HUES6 (cell line): ENCODE data around the gene GKN1.

Experiments
- H3K27ac ChIP-seq: 2 replicates; pipeline ENCODE4 v1.7.0; 2013; ENCODE audit warnings: low read depth, mild to moderate bottlenecking, low read length, inconsistent platforms
- H3K27me3 ChIP-seq: 2 replicates; pipeline ENCODE4 v1.6.1; 2013; ENCODE audit warnings: low read length; ENCODE audit not compliant: control insufficient read depth, insufficient read depth
- H3K36me3 ChIP-seq: 2 replicates; pipeline ENCODE4 v1.6.1; 2013; ENCODE audit warnings: low read length; ENCODE audit not compliant: control insufficient read depth, insufficient read depth
- H3K4me1 ChIP-seq: 2 replicates; pipeline ENCODE4 v1.6.1; 2013; ENCODE audit warnings: low read length; ENCODE audit not compliant: control insufficient read depth, insufficient read depth
- H3K4me3 ChIP-seq: 2 replicates; pipeline ENCODE4 v1.5.1; 2013; ENCODE audit warnings: low read depth, low read length
- H3K9ac ChIP-seq: one replicate; pipeline ENCODE4 v1.6.1; 2013; ENCODE audit warnings: mild to moderate bottlenecking, low read length
- H3K9me3 ChIP-seq: 2 replicates; pipeline ENCODE4 v1.6.1; 2013; ENCODE audit warnings: low read depth, low read length; ENCODE audit not compliant: control insufficient read depth, insufficient read depth

The GKN1 gene

DNA sequence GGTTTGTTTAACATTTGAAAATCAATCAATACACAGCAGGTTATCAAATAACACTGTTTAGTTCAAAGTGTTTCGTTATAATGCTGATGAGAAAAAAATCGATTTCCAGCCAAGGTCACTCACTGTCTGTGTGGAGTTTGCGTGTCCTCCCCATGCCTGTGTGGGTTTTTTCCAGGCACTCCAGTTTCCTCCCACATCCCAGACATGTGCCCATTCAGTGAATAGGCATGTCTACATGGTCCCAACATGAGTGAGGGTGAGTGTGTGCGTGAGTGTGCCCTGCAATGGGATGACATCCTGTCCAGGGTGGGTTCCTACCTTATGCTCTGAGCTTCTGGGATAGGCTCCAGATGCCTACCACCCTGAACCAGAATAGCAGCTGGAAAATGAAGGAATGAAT, 13.1 kb upstream of the GKN1 start:
- no peak overlapping the region for H3K4me3 ChIP-seq
- H3K27me3 ChIP-seq, result no peaks in the 10 kb centered on the region
- no peaks in the 10 kb centered on the region for H3K9me3 ChIP-seq
- H3K27ac ChIP-seq, result no peak overlapping the region
- no peak overlapping the region for H3K9ac ChIP-seq
- no peaks in the 10 kb centered on the region for H3K36me3 ChIP-seq
- no peaks in the 10 kb centered on the region for H3K4me1 ChIP-seq

DNA sequence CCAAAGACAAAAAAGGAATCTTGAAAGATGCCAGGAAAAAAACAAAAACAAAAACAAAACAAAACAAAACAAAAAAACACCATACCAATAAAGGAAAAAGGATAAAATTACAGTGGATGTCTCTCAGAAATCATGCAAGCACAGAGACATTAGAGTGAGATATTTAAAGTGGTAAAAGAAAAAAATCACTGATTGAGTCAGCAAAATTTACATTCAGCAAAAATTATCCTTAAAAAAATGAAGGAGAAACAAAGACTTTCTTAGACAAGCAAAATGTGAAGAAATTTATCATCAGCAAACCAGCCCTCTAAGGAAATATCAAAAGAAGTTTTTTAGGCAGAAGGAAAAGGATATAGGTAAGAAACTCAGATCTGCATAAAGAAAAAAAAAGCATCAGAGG, 10.2 kb upstream of the GKN1 start:
- Histone ChIP-seq H3K4me1 (no peaks in the 10 kb centered on the region), H3K27me3 (peaks cover 3% of the 10 kb centered on the region; the same call in 1 of the 2 replicates), H3K9me3 (no peaks in the 10 kb centered on the region), H3K27ac (no peak overlapping the region), H3K4me3 (no peak overlapping the region), H3K9ac (no peak overlapping the region), H3K36me3 (no peaks in the 10 kb centered on the region)

DNA sequence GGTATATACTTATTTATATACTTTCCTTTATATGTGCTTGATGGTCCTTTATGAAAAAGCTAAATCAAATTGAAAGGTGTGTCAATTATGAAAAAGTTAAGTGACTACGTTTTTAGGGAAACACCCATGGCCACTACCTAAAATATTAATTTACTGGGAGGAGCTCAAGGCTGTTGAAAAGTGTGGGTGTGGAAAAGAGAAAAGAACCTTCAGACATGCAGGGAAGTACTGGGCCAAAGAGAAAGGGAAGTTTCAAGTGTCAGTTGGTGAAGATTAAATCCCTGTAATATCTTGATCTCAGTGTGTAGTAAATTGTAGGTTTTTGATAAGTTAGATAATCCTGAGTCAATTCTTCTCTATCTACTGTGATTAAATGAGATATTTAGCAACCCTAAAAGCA, 6.2 kb upstream of the GKN1 start:
- H3K36me3 ChIP-seq, result no peaks in the 10 kb centered on the region
- no peaks in the 10 kb centered on the region for H3K4me1 ChIP-seq
- H3K9ac ChIP-seq, result no peak overlapping the region
- no peaks in the 10 kb centered on the region for H3K9me3 ChIP-seq
- no peak overlapping the region for H3K27ac ChIP-seq
- H3K27me3 ChIP-seq, result peaks cover 3% of the 10 kb centered on the region; the same call in 1 of the 2 replicates
- no peak overlapping the region for H3K4me3 ChIP-seq

DNA sequence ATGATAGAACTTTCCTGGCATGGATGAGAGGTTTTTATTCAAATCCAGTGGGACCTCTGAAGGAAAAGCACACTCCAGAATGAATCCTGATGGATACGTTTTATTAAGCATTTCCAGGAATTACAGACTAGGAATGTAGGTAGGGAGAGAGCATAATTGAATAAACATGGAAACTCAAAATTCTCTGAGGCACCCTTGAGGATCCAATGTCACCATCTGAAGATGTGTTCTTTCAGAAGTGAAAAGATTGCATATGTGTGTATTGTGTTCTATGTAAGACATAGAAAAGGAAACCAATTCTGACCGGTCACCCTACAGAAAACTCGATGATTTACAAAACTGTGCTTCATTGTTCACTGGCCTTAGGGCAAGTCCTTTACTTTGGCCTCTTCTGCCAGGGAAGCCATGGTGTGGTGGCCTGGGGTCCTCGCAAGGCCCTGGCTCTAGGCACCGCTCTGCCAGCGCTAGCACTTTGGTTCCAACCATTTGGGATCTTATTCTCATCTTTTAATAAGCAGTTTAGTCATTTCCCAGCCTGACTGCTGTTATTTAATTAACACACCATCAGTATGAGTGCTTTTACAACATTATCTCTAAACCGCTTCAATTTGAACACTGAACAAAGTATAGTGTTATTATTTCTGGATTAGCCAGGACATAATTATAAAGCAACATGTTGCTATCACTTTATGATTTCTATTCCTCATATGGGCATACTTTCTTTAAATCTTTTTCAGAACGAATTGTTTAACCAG, 4.5 kb upstream of the GKN1 start:
- H3K36me3 ChIP-seq, result no peaks in the 10 kb centered on the region
- no peak overlapping the region for H3K9ac ChIP-seq
- H3K4me1 ChIP-seq, result no peaks in the 10 kb centered on the region
- H3K27ac ChIP-seq, result no peak overlapping the region
- no peak overlapping the region for H3K4me3 ChIP-seq
- peaks cover 3% of the 10 kb centered on the region; the same call in 1 of the 2 replicates for H3K27me3 ChIP-seq
- H3K9me3 ChIP-seq, result no peaks in the 10 kb centered on the region

DNA sequence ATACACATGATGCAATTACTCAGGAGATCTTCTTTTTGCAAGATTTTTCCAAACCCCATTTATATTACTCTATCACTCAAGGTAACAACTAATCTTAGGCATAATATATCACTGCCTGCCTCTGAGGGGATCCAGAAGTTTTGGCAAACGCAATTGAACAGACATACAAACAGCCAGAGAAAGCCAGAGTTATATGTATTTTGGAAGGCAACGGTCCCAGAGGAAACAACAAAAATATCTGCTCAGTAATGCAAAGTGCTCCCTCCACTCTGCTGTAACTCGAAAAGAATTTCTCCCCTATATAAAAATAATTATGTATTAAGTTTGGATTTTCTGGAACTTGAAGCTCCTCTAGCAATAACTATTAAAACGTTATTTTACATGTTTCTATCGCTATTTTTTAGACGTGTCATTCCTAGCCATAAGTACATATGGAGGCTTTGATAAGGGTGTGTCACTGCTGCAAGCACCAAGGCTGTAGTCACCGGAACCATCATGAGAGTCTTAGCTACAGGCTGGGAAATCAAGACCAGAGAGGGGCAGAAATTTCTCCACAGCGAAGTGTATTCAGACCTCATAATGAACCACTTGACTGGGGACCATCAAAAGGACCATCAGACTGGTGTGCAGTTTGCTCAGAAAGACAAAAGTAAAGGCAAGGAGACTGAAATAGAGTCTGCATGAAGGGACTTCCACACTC, 3.7 kb upstream of the GKN1 start:
- H3K27me3 ChIP-seq, result peaks cover 3% of the 10 kb centered on the region; the same call in 1 of the 2 replicates
- no peak overlapping the region for H3K9ac ChIP-seq
- no peaks in the 10 kb centered on the region for H3K4me1 ChIP-seq
- H3K27ac ChIP-seq, result no peak overlapping the region
- no peaks in the 10 kb centered on the region for H3K9me3 ChIP-seq
- H3K4me3 ChIP-seq, result no peak overlapping the region
- H3K36me3 ChIP-seq, result no peaks in the 10 kb centered on the region

DNA sequence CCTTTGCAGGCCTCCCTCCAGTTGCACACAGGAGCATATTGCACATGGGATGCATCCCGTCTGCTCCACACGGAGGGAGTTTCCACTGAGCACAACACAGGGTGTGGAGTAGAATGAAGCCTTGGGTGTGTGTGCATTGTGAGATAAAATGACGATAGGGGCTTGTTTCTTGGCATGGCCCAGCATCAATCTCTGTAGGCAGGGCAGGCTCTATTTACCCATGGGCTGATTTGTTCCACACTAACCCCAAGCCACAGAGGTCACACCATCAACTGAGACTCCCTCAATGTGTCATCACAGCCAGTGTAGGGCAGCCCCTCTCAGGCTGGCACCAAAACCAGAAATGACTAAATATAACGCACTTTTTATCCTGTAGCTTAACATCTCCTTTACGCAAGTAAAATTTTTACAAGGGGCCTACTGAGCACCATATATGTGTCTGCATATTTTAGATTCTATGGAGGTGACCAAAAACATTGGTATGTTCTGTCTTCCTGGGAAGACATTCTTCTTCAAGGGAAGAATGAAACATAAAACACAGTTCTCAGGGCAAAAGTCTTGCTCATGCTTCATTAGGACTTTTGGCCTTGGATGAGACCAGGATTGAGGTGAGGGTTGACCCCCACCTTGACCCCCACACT, 2.7 kb upstream of the GKN1 start:
- H3K27me3 ChIP-seq, result peaks cover 3% of the 10 kb centered on the region; the same call in 1 of the 2 replicates
- H3K36me3 ChIP-seq, result no peaks in the 10 kb centered on the region
- H3K27ac ChIP-seq, result no peak overlapping the region

DNA sequence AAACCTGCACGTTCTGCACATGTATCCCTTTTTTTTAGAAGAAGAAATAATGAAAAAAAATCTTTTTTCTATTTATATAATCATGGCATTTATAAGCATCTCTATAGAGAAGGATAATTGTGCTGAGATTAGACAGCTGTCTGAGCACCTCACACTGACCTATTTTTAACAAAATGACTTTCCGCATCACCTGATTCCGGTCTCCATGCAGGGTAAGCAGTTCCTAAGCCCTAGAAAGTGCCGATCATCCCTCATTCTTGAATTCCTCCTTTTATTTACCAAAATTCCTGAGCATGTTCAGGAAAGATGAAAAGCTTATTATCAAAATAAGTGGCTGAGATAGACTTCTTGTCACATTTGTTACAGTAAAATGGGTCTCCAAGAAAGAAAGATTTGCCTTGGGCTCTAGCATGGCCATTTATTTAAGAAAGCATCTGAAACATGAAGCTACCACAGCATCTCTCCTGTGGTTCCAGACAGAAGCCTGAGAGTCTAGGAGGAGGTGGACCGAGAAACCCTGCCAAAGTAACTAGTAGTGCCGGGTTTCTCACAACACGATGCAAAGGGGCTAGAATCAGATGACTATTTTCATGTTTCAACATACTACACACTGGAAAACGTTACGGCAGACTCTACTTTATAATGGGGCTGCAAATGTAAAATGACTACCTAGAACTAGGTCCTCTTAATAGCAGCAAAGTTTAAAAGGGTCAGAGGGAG, 670 bp downstream of the GKN1 start:
- Histone ChIP-seq H3K9me3 (no peaks in the 10 kb centered on the region), H3K27ac (no peak overlapping the region), H3K27me3 (no peaks in the 10 kb centered on the region), H3K4me1 (no peaks in the 10 kb centered on the region), H3K9ac (no peak overlapping the region), H3K4me3 (no peak overlapping the region), H3K36me3 (no peaks in the 10 kb centered on the region)

More for the DNA sequence above, 2.7 kb upstream of the GKN1 start:
- Histone ChIP-seq H3K4me1 (no peaks in the 10 kb centered on the region), H3K4me3 (no peak overlapping the region), H3K9me3 (no peaks in the 10 kb centered on the region), H3K9ac (no peak overlapping the region)

DNA sequence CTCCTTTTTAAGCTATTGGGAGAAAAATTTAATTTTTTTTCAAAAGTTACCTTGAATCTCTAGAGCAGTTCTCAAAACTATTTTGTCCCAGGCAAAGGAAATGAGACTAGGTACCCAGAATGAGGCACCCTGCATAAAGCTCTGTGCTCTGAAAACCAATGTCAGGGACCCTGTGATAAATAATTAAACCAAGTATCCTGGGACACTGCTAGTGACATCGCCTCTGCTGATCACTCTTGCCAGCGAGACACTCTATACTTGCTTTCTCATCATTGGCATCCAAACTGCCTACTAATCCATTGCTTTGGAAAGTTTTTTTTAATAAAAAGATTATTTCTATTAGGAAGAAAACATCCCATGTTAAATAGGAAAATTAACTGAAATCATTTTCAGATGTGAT, 1.4 kb downstream of the GKN1 start:
- no peaks in the 10 kb centered on the region for H3K4me1 ChIP-seq
- no peak overlapping the region for H3K9ac ChIP-seq
- H3K9me3 ChIP-seq, result no peaks in the 10 kb centered on the region
- no peak overlapping the region for H3K4me3 ChIP-seq
- no peaks in the 10 kb centered on the region for H3K27me3 ChIP-seq
- no peak overlapping the region for H3K27ac ChIP-seq
- H3K36me3 ChIP-seq, result no peaks in the 10 kb centered on the region

DNA sequence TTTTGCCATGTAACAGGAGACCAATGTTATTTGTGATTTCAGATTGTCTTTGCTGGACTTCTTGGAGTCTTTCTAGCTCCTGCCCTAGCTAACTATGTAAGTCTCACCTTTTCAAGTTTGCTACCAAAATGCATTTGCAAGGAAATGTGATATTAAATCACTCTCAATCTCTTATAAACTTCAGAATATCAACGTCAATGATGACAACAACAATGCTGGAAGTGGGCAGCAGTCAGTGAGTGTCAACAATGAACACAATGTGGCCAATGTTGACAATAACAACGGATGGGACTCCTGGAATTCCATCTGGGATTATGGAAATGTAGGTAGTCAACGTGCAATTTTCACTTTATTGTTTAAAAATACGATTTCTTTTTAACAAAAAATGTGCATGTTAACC, 3.0 kb downstream of the GKN1 start:
- H3K9me3 ChIP-seq, result no peaks in the 10 kb centered on the region
- H3K9ac ChIP-seq, result no peak overlapping the region
- no peak overlapping the region for H3K27ac ChIP-seq
- no peaks in the 10 kb centered on the region for H3K4me1 ChIP-seq
- no peak overlapping the region for H3K4me3 ChIP-seq
- no peaks in the 10 kb centered on the region for H3K27me3 ChIP-seq
- no peaks in the 10 kb centered on the region for H3K36me3 ChIP-seq

DNA sequence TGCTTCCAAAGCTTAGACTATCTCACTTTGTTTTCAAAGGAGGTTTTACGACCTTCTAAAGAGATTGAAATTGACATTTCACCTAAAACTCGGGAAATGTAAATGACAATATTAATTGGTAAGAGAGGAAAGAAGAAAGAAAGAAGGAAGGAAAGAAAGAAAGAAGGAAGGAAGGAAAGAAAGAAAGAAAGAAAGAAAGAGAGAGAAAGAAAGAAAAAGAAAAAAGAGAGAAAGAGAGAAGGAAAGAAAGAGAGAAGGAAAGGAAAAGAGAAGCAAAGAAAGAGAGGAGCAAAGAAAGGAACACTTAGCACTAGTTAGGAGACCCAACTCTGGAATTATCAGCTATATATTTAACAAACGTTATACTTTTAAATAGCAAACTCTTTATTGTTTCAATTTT, 3.7 kb downstream of the GKN1 start:
- Histone ChIP-seq H3K36me3 (no peaks in the 10 kb centered on the region), H3K27me3 (no peaks in the 10 kb centered on the region), H3K4me1 (no peaks in the 10 kb centered on the region), H3K9me3 (no peaks in the 10 kb centered on the region), H3K9ac (no peak overlapping the region), H3K4me3 (no peak overlapping the region), H3K27ac (no peak overlapping the region)
